ENCODE measurements around the gene SAA1.

SAA1 gene

GRCh38 chr11:18271206-18271605 is 5.1 kb downstream of the SAA1 start:
- Histone ChIP-seq H4K20me1 (ENCODE audit: low read depth, low read length) (no peaks in the 10 kb centered on the region), H3K9me3 (ENCODE audit: insufficient read depth, low read length) (no peaks in the 10 kb centered on the region), H3K4me3 (ENCODE audit: insufficient read depth, low read length, poor library complexity, severe bottlenecking) (no peak overlapping the region), H3K36me3 (ENCODE audit: low read length) (no peaks in the 10 kb centered on the region), H3K27me3 (ENCODE audit: low read length) (no peaks in the 10 kb centered on the region), H3K9ac (ENCODE audit: low read length) (no peak overlapping the region), H3K79me2 (ENCODE audit: insufficient read depth, low read length) (no peaks in the 10 kb centered on the region), H2AFZ (ENCODE audit: low read depth, low read length, severe bottlenecking) (no peak overlapping the region), H3K27ac (ENCODE audit: low read depth, low read length) (no peak overlapping the region), H3F3A (ENCODE audit: insufficient read depth) (no peaks in the 10 kb centered on the region), H3K9me2 (replicated peaks; ENCODE audit: insufficient read depth, low read length) (no peaks in the 10 kb centered on the region), H3K4me2 (ENCODE audit: low read depth, low read length, poor library complexity, severe bottlenecking) (no peak overlapping the region)
- TF ChIP-seq, protein P1, sequence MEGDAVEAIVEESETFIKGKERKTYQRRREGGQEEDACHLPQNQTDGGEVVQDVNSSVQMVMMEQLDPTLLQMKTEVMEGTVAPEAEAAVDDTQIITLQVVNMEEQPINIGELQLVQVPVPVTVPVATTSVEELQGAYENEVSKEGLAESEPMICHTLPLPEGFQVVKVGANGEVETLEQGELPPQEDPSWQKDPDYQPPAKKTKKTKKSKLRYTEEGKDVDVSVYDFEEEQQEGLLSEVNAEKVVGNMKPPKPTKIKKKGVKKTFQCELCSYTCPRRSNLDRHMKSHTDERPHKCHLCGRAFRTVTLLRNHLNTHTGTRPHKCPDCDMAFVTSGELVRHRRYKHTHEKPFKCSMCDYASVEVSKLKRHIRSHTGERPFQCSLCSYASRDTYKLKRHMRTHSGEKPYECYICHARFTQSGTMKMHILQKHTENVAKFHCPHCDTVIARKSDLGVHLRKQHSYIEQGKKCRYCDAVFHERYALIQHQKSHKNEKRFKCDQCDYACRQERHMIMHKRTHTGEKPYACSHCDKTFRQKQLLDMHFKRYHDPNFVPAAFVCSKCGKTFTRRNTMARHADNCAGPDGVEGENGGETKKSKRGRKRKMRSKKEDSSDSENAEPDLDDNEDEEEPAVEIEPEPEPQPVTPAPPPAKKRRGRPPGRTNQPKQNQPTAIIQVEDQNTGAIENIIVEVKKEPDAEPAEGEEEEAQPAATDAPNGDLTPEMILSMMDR (IDR thresholded peaks at IDR 0.05; ENCODE audit: insufficient read depth, low read length, poor library complexity, severe bottlenecking) = no peak
- TF ChIP-seq EZH2phosphoT487 (conservative IDR thresholded peaks at IDR 0.05; ENCODE audit: low read length) = no peak

DNA sequence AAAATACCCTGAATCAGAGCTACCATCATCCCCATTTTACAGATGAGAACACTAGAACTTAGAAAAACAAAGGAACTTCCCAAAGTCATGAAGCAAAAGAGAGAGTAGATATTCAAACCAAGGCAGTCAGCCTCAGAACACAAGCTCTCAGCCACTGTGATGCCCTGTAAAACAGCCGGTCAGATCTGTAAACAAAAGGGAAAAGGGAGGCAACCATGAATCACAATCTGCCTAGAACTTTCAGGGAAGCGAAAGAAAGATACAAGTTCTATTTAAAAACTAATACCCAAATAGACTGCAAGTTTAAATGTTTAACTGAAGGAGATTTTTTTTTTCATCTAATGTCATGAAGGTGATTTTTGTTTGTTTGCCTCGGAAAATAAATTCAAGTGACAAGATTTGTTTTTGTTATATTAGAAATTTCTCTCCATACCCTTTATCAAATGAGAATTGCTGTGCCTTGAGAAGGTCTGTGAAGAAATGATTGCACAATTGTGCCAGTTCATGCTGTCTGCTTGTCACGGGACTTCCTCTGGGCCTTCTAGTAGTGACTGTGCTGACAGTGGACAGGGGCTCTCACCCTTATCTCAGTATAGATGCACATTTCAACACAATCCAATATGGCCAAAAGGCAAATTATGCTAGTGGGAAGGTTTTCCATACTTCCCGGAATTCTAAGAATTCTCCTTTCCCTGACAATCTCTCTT is 11.7 kb downstream of the SAA1 start:
- H3K4me2 ChIP-seq (ENCODE audit: low read depth, low read length, poor library complexity, severe bottlenecking) = no peak overlapping the region
- no peak for TF ChIP-seq EZH2phosphoT487 (conservative IDR thresholded peaks at IDR 0.05; ENCODE audit: low read length)
- TF ChIP-seq, protein P1 (IDR thresholded peaks at IDR 0.05; ENCODE audit: insufficient read depth, low read length, poor library complexity, severe bottlenecking) = no peak
- no peak overlapping the region for H3K9ac ChIP-seq (ENCODE audit: low read length)
- H3K9me2 ChIP-seq (replicated peaks; ENCODE audit: insufficient read depth, low read length) = no peaks in the 10 kb centered on the region
- no peak overlapping the region for H3K4me3 ChIP-seq (ENCODE audit: insufficient read depth, low read length, poor library complexity, severe bottlenecking)
- no peak overlapping the region for H2AFZ ChIP-seq (ENCODE audit: low read depth, low read length, severe bottlenecking)
- no peaks in the 10 kb centered on the region for H3K79me2 ChIP-seq (ENCODE audit: insufficient read depth, low read length)
- peaks cover 11% of the 10 kb centered on the region; the same call in 1 of the 2 replicates for H3F3A ChIP-seq (ENCODE audit: insufficient read depth)
- H3K36me3 ChIP-seq (ENCODE audit: low read length) = no peaks in the 10 kb centered on the region
- no peak overlapping the region for H3K27ac ChIP-seq (ENCODE audit: low read depth, low read length)
- H4K20me1 ChIP-seq (ENCODE audit: low read depth, low read length) = no peaks in the 10 kb centered on the region
- H3K9me3 ChIP-seq (ENCODE audit: insufficient read depth, low read length) = no peaks in the 10 kb centered on the region
- H3K27me3 ChIP-seq (ENCODE audit: low read length) = no peaks in the 10 kb centered on the region

DNA sequence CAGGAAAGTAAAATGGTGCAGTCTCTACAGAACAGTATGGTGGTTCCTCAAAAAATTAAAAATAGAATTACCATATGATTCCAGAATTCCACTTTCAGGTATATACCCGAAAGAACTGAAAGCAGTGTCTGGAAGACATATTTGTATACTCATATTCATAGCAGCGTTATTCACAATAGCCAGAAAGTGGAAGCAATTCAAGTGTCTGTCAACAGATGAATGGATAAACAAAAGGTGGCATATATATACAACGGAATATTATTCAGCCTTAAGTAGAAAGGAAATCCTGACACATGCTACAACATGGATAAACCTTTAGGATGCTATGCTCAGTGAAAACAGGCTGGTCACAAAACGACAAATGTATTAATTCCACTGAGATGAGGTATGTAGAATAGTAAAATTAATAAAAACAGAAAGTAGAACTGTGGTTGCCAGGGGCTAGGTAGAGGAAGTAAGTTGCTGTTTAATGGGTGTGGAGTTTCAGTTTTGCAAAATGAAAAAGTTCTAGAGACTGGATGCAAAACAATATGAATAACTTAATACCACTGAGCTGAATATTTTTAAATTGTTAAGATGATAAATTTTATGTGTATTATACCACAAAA is 14.5 kb downstream of the SAA1 start:
- Histone ChIP-seq H3K27ac (ENCODE audit: low read depth, low read length) (no peak overlapping the region), H3K9ac (ENCODE audit: low read length) (no peak overlapping the region), H3K9me2 (replicated peaks; ENCODE audit: insufficient read depth, low read length) (no peaks in the 10 kb centered on the region), H3K79me2 (ENCODE audit: insufficient read depth, low read length) (no peaks in the 10 kb centered on the region), H3K4me3 (ENCODE audit: insufficient read depth, low read length, poor library complexity, severe bottlenecking) (no peak overlapping the region), H3K27me3 (ENCODE audit: low read length) (no peaks in the 10 kb centered on the region), H3K4me2 (ENCODE audit: low read depth, low read length, poor library complexity, severe bottlenecking) (no peak overlapping the region), H2AFZ (ENCODE audit: low read depth, low read length, severe bottlenecking) (no peak overlapping the region), H4K20me1 (ENCODE audit: low read depth, low read length) (no peaks in the 10 kb centered on the region), H3K36me3 (ENCODE audit: low read length) (peaks cover 20% of the 10 kb centered on the region; the same call in 1 of the 2 replicates), H3F3A (ENCODE audit: insufficient read depth) (peaks cover 11% of the 10 kb centered on the region; the same call in 1 of the 2 replicates), H3K9me3 (ENCODE audit: insufficient read depth, low read length) (no peaks in the 10 kb centered on the region)
- TF ChIP-seq, protein P1 (IDR thresholded peaks at IDR 0.05; ENCODE audit: insufficient read depth, low read length, poor library complexity, severe bottlenecking) = no peak
- no peak for TF ChIP-seq EZH2phosphoT487 (conservative IDR thresholded peaks at IDR 0.05; ENCODE audit: low read length)
